GM20431 (cell line): Measurements from ENCODE around the gene CCDC27.

Experiments used
- in situ Hi-C: fragments of 300-500 bp; cut with MseI, MboI; formaldehyde crosslinking; loops from one replicate; pipeline ENCODE4 v1.15.0; 2020; ENCODE audit warnings: low sequenced_read_pairs; ENCODE audit not compliant: unreplicated experiment

The CCDC27 gene

GRCh38 chr1:3749512-3749911 lies 2.7 kb upstream of the CCDC27 start:
- in situ Hi-C loops: no loop called here

GRCh38 chr1:3750741-3751140 lies 1.5 kb upstream of the CCDC27 start:
- in situ Hi-C loops: no loop called here

GRCh38 chr1:3753656-3754454 lies 1.6 kb downstream of the CCDC27 start:
- in situ Hi-C loops: no loop called here

GRCh38 chr1:3756394-3756793 lies 4.1 kb downstream of the CCDC27 start:
- in situ Hi-C loops: no loop called here

GRCh38 chr1:3759164-3759563 lies 6.9 kb downstream of the CCDC27 start:
- in situ Hi-C loops: no loop called here

- in situ Hi-C loops: no loop called here
Measured at GRCh38 chr1:3759796-3760195, 7.5 kb downstream of the CCDC27 start.

- in situ Hi-C loops: no loop called here
Measured at GRCh38 chr1:3761296-3762010, 9.2 kb downstream of the CCDC27 start.

GRCh38 chr1:3762151-3762872 lies 10.1 kb downstream of the CCDC27 start:
- in situ Hi-C loops: no loop called here

- in situ Hi-C loops: no loop called here
Measured at GRCh38 chr1:3762873-3763228, 10.6 kb downstream of the CCDC27 start.

GRCh38 chr1:3763351-3764125 lies 11.3 kb downstream of the CCDC27 start:
- in situ Hi-C loops: no loop called here

GRCh38 chr1:3767328-3767925 lies 15.2 kb downstream of the CCDC27 start:
- in situ Hi-C loops: no loop called here

- in situ Hi-C loops: no loop called here
Measured at GRCh38 chr1:3768811-3769390, 16.7 kb downstream of the CCDC27 start.

GRCh38 chr1:3770047-3770765 lies 18.0 kb downstream of the CCDC27 start:
- in situ Hi-C loops: no loop called here

- in situ Hi-C loops: no loop called here
Measured at GRCh38 chr1:3771108-3772026, 19.1 kb downstream of the CCDC27 start.

- in situ Hi-C loops: no loop called here
Measured at GRCh38 chr1:3772027-3772714, 19.9 kb downstream of the CCDC27 start.

- in situ Hi-C loops: no loop called here
Measured at GRCh38 chr1:3772715-3773571, 20.7 kb downstream of the CCDC27 start, which contains the start of gene SMIM1. SMIM1 (plus strand) TSS chr1:3772749; CDS start chr1:3775374, 2,625 bp downstream.
